ENCODE results near the gene PCDH9. TPM values are rescaled to one million over a fixed set of nuclear protein-coding genes. Genes with fewer than 3 reads are reported as not detected.

PCDH9 gene
- total and polyA plus RNA-seq, 12 donors = 2.9 to 32.0 (median 15.4) TPM

DNA sequence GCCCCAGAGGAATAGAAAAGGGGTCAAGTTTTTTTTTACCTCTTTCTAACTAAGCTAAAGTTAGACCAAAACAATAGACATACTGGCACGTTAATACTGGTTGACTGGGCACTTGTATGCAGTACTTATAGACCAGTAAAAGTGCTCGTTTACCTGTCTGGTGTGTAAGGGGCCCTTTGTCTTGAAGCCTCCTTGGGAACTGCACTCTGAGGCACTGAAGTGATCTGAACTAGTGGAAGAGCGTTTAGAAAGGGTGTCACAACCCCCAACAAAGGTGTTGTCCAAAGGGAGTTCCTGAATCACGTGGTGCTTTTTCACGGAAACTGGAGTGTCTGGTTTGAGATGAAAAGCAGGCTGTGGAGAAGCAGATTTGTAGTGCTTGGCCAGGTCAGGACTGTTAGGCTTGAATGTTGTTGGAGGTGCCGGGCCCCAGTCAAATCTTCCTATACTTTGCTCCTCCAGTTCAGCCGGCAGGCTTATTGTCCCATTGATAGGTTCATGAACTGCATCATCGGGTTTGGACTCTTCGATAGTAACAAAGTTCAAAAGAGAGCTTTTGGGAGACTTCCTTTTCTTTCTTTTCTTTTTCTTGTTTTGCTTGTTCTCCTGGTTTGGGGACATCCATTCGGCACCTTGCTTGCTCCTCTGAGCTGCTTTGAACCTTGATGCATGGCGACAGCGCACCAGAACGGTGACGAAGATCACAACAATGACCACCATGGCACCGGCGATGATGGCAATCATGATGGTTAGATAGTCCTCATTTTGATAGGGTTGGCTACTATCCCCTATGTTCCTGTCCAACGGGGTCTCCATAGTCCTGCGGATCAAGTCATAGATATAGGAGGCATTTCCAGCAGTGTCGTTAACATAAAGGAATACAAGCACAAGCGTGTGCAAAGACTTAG lies 4.6 kb downstream of the PCDH9 start:
- ATAC-seq (no peak), DNase-seq (no peak)
- Histone ChIP-seq H3K27me3 (peaks cover 0 to 28% (median 0%) of the 10 kb centered on the region in 7 donors), H3K9me3 (no peaks in the 10 kb centered on the region), H3K4me3 (peak overlapping the region in 5 of 10 donors; percentile 9 to 54 (median 47)), H3K4me1 (peaks cover 0 to 71% (median 13%) of the 10 kb centered on the region in 9 donors), H3K36me3 (no peaks in the 10 kb centered on the region), H3K27ac (peak overlapping the region in 3 of 10 donors; percentile 11 to 29 (median 28))
- TF ChIP-seq, protein P1, sequence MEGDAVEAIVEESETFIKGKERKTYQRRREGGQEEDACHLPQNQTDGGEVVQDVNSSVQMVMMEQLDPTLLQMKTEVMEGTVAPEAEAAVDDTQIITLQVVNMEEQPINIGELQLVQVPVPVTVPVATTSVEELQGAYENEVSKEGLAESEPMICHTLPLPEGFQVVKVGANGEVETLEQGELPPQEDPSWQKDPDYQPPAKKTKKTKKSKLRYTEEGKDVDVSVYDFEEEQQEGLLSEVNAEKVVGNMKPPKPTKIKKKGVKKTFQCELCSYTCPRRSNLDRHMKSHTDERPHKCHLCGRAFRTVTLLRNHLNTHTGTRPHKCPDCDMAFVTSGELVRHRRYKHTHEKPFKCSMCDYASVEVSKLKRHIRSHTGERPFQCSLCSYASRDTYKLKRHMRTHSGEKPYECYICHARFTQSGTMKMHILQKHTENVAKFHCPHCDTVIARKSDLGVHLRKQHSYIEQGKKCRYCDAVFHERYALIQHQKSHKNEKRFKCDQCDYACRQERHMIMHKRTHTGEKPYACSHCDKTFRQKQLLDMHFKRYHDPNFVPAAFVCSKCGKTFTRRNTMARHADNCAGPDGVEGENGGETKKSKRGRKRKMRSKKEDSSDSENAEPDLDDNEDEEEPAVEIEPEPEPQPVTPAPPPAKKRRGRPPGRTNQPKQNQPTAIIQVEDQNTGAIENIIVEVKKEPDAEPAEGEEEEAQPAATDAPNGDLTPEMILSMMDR (IDR thresholded peaks at IDR 0.05) = no peak
- WGBS, 2 donors = 77 to 82% methylated on average over 20 of the region's 20 CpGs
- intact Hi-C loops (cut with DNase I) = loop anchor here in 9 of 10 donors (5.0 to 10.0 kb wide), 11 partner anchors 148 to 1571 kb away; no protein-coding TSS in a partner anchor

DNA sequence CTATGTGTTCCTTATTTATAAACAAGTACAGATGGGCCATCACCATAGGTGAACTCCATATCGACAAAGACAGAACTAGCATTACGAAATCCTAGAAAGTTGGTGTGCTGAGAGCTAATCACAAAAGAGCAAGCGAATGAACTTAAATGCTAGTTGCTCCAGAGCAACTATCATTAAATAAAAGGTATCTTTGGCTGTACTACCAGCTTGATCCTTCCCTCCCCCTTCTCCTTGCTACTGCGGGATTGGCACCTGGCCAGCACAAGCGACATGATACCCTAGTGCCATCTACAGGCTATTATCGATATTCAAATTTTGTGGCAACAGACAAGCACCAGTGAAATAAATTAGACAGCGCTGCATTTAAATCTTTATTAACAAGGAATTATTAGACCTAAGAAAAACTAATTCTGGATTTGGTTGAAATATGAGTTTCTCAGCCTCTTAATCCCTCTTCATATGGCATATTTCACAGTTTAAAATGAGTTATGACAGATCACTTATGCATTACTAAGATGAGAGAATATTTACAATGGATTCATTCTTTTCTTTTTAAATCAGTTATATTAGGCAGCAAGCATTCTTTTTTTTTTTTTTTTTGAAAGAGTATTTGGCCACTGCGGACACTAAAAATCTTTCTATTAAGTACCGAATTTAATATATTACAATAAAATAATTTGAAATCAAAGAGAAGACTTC lies 5.8 kb downstream of the PCDH9 start:
- H3K9me3 ChIP-seq = no peaks in the 10 kb centered on the region
- no peaks in the 10 kb centered on the region for H3K36me3 ChIP-seq
- 13 to 15% methylated on average over 9 of the region's 9 CpGs for WGBS, 2 donors
- DNase-seq = peak; percentile 66 to 71
- H3K27me3 ChIP-seq = peaks cover 0 to 16% (median 0%) of the 10 kb centered on the region in 7 donors
- H3K27ac ChIP-seq = peak overlapping the region in 5 of 10 donors; percentile 10 to 66 (median 26)
- intact Hi-C loops (cut with DNase I) = loop anchor here (5.0 to 10.0 kb wide), 13 partner anchors 77 to 1569 kb away; no protein-coding TSS in a partner anchor
- peaks cover 0 to 69% (median 13%) of the 10 kb centered on the region in 9 donors for H3K4me1 ChIP-seq
- peak overlapping the region in 9 of 10 donors; percentile 1 to 54 (median 39) for H3K4me3 ChIP-seq
- TF ChIP-seq, protein P1 (IDR thresholded peaks at IDR 0.05) = peak; percentile 55 to 83 (median 73)
- ATAC-seq = peak; percentile 72 to 91 (median 86)

DNA sequence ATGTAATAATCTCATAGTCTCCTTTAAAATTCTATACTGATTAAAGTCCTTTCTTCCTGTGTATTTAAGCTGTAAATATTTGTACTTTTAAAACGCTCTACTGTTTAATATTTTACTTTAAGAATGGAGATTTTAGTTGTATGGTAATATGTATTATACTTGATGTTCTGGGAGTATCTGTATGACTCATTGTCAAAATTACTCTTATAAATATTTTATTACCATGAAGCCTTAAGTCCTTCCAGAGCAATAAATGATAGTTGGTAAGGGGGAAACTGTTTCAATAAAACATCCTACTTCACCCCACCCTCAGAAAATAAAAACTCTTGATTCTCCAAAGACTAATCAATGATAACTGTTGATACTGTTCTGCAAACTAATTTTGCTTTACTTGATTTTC lies 6.4 kb downstream of the PCDH9 start:
- Histone ChIP-seq H3K27ac (peak overlapping the region in 4 of 10 donors; percentile 9 to 66 (median 42)), H3K4me3 (peak overlapping the region in 9 of 10 donors; percentile 1 to 54 (median 39)), H3K36me3 (no peaks in the 10 kb centered on the region), H3K4me1 (peaks cover 0 to 66% (median 13%) of the 10 kb centered on the region in 9 donors), H3K9me3 (no peaks in the 10 kb centered on the region), H3K27me3 (peaks cover 0 to 11% (median 0%) of the 10 kb centered on the region in 7 donors)
- TF ChIP-seq, protein P1 (IDR thresholded peaks at IDR 0.05) = no peak
- peak in 1 of 8 donors; percentile 19 for ATAC-seq
- DNase-seq = no peak
- intact Hi-C loops (cut with DNase I) = loop anchor here (5.0 to 10.0 kb wide), 13 partner anchors 76 to 1569 kb away; no protein-coding TSS in a partner anchor
- WGBS, 2 donors = 42 to 56% methylated on average over 1 of the region's 1 CpG

GRCh38 chr13:67223024-67223423 lies 7.1 kb downstream of the PCDH9 start:
- Histone ChIP-seq H3K36me3 (no peaks in the 10 kb centered on the region), H3K27ac (peak overlapping the region in 3 of 10 donors; percentile 4 to 66 (median 58)), H3K27me3 (peaks cover 0 to 4% (median 0%) of the 10 kb centered on the region in 7 donors), H3K9me3 (no peaks in the 10 kb centered on the region), H3K4me1 (peaks cover 0 to 65% (median 8%) of the 10 kb centered on the region in 9 donors), H3K4me3 (peak overlapping the region in 7 of 10 donors; percentile 3 to 54 (median 46))
- DNase-seq (no peak), ATAC-seq (peak in 3 of 8 donors; percentile 23 to 43 (median 26))
- TF ChIP-seq, protein P1 (IDR thresholded peaks at IDR 0.05) = no peak
- WGBS, 2 donors = 27 to 44% methylated on average over 2 of the region's 2 CpGs
- intact Hi-C loops (cut with DNase I) = loop anchor here (5.0 to 10.0 kb wide), 13 partner anchors 76 to 1568 kb away; no protein-coding TSS in a partner anchor
